NCI-H2107 treated with DMSO at 0.1 percent for 48 hours (cell line): Measurements from ENCODE around the gene LCN12.

Experiments
- DNase-seq: peaks from one replicate; lab custom pipeline; 2025; ENCODE audit not compliant: unreplicated experiment; lab: John Stamatoyannopoulos, UW

The LCN12 gene

GRCh38 chr9:136957461-136957860 is 5.4 kb downstream of the LCN12 start:
- no peak for DNase-seq

GRCh38 chr9:136957901-136958300 is 5.8 kb downstream of the LCN12 start:
- no peak for DNase-seq

DNA sequence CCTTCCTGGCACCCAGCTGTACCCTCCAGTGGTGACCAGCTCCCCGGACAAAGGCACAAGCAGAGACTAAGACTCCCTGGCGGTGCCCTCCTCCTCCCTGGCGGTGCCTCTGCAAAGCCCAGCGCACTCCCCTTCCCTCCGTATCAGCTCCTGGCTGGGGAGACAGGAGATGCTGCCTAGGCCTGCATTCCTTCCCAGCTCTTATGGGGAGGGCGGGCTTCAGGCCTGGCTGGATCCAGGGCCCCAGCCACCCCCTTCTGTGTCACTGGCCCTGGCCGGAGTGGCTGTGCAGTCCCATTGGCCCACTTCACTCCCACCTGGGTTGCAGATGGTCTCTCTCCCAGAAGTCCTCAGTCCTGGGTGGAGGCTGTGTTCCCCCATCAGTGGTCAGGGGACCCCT is 6.4 kb downstream of the LCN12 start:
- DNase-seq, result no peak

DNA sequence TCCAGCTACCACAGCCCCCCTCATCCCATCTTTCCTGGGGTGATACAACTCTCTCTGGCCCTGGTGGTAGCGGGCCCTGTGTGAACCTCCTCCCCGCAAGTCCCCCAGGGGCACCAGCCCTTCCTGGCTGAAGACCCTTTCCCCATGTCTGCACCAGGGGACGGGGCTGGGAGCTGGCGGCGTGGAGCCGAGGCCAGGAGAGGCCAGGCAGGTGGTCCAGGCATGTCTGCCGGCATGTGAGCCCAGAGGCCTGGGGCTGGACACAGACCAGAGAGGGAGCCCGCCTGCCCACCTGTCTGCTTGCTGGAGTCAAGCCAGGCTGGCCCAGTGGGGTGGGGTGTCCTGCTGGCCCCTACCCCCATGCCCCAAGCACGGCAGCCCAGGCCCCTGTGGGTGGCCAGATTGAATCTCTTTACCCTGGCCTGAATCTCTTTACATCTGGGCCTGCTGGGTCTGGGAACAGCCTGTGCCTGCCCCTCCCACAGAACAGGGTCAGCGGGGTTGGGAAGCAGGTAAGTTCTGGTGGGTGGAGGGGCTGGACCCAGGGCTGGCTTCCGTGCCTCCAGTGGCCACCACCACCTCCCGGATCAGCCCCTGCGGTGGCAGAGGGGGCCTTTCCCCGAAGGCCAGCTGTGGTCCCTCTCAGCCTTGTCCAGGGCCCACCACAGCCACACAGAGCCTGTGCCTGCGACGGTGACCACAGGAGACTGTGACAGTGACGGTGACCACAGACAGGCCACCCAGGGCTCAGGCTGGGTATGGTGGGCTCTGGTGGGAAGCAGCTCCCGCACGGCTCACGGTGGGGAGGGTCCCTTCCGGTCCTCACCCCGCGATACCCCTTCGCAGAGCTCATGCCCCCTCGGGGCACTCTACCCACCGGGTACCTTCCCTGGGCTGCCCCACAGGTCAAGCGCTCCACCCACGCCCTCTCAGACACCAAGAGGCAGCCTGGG is 7.1 kb downstream of the LCN12 start:
- no peak for DNase-seq

- no peak for DNase-seq
Observed at GRCh38 chr9:136960212-136960937, 8.3 kb downstream of the LCN12 start.

DNA sequence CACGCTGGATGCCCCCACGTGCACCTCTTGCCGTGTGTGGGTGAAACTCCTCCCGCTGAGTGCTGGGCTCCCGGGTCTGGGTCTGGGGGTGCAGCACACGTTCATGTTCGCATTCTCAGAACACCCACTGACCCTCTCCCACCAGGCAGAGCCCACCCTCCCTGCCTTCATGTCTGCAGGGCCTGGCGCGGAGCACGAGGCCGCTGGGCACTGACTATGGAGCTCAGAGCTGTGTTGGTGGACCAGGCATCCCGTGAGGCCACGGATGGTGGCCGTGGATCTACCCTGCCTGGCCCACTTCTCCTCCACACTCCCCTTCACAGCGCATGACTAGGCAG is 8.8 kb downstream of the LCN12 start:
- DNase-seq, result no peak

DNA sequence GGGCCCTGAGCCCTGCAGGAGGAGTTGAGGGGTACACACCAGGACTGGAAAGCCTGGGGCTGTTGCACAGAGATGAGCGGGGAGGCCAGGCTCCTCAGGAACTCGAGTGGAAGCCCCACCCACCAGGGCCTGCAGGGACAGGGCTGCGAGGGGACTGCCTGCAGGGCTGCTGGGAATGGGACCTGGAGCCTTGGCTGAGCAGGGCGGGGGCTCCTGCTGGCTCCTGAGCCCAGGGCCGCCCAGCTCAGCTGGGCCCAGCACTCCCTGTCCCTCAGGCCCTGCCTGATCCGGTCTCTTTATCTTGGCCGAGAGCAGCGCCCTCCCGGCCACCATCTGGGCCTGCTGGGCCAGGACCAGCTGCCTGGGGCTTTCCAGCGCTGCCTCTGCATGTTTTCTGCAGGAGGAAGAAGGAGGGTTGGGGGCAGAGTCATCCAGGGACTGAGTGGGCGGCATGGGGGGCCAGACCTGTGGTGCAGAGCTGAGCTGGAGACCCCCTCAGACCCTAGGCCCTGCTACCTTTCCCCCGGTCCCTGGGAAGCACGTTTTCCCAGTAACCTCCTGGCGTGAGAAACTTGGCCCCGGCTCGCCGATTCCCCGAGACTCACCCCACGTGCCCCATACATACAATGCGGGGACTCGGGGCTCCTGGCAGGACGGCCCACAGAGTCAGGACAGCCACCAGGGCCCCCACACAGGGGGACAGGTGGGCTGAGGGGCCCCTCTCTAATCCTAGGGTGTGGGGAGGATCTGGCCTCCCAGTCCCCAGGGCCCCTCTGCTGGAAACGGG is 9.4 kb downstream of the LCN12 start:
- no peak for DNase-seq

DNA sequence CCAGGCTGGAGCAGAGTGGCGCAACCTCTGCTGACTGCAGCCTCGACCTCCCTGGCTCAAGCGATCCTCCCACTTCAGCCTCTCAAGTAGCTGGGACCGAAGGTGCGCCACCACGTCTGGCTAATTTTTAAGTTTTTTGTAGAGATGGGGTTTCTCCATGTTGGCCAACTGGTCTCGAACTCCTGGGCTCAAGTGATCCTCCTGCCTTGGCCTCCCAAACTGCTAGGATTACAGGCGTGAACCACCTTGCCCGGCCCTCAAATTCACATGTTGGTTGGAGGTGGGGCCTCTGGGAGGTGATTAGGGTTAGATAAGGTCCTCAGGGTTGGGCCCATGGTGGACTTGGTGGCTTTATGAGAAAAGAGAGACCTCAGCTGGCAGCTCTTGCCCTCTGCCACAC is 10.1 kb downstream of the LCN12 start:
- no peak for DNase-seq

- no peak for DNase-seq
Observed at GRCh38 chr9:136962701-136963248, 10.7 kb downstream of the LCN12 start.

DNA sequence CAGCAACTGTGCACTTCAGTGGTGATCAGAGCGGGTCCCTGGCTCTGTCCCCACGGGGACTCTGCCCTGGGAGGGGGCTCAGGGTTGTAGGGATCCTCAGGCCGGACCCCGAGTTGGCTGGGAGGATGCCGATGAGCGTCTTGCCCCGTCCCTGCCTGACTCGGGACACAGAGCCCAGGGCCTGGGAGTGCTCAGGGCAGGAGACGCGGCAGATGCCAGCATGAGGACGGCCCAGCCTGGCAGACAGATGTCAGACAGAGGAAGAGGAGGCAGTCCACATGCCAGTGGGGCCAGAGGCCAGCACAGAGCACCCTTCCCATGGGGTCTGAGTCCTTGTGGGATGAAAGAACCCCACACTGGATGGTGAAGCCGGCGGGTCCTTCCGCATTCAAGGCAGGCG is 11.3 kb downstream of the LCN12 start:
- DNase-seq, result no peak

- no peak for DNase-seq
Observed at GRCh38 chr9:136963751-136964150, 11.7 kb downstream of the LCN12 start.

DNA sequence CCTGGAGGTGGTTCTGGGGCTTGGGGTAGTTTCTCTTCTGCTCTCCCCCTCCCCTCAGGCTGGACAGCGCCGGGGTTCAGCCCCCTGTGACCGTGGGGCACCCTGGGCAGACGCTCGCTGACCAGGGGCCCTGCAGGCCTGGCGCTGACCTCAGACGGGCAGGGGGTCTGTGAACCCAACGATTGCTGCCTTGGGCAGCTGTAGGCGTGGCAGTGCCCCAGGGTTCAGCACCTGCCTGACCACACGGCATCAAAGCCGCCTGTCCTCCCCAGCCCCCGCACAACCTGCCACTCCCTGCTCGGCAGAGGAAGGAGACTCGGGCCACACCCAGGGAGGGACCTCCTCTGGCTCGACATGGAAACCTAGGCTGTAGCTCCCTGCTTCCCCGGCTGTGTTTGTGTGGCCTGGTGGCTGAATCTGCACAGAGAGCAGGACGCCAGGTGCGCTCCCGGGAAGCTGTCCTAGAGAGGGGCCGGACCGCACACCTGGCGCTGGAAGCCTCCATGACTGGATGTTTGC is 12.2 kb downstream of the LCN12 start:
- peak; percentile 45 for DNase-seq

- DNase-seq, result no peak
Observed at GRCh38 chr9:136964833-136965422, 12.9 kb downstream of the LCN12 start.

DNA sequence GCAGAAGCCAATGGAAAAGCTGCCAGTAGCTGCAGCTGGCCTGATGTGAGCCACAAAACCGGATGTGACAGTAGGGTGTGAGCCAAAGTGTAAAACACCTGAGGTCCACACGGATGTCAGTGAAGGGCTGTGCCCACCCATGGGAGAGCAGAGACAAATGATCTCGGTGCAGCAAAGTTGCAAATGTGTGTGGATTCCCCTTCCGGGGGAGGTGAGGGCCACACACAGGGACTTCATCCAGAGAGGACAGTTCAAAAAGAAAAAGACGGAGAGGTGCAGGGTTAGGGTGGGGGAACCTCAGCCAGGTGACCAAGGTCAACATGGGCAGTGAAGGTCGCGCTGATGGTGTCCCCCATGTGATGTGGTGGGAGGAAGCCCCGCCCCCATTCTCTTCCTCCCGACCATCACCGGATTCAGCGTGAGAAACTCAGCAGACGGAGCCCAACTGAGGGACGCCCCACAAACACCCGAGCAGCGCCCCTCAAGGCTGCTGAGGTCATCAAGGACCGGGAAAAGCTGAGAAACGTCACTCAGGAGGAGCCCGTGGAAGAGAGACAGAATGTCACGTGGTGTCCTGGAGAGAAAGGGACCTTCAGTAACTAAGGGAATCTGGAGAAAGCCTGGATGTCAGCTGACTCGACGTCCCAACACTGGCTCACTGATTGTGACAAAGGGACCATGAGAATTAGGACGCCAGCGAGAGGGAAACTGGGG is 13.9 kb downstream of the LCN12 start:
- no peak for DNase-seq

- no peak for DNase-seq
Observed at GRCh38 chr9:136968333-136969127, 16.5 kb downstream of the LCN12 start.

DNA sequence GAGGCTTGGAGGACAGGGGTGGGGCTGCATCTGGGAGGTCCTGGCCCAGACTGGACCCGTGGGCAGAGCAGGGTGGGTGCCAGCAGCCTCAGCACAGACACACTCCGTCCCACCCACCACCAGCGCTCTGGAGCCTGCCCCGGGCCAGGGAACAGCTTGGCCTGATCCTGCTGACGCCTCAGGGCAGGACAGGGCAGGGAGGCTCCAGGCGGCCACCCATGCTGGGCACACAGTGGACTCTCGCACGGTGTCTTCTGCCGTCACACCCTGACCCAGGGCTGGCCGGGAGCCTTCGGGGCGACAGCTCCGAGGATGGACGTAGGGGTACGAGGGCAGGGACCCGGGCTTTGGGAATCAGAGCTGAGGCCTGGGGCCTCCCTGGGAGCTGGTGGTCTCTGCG is 17.1 kb downstream of the LCN12 start:
- DNase-seq, result no peak

DNA sequence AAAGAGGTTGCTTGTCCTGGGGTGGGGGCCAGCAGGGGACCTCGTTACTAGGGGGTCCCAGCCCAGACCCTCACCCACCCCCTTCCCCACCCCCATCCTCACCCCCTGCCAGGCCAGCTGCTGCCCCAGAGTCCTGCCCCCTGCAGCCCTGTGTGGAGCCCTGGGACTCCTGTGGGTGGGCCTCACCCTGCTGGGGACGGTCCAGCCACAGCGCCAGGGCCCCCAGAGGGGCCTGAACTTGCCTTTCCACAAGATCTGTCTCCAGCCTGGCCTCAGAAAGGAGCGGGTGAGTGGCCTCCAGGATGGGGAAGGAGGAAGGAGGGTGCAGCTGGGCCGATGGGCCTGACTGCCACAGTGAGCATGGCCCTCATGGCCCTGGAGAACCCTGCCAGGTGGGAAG is 17.7 kb downstream of the LCN12 start:
- DNase-seq, result no peak

DNA sequence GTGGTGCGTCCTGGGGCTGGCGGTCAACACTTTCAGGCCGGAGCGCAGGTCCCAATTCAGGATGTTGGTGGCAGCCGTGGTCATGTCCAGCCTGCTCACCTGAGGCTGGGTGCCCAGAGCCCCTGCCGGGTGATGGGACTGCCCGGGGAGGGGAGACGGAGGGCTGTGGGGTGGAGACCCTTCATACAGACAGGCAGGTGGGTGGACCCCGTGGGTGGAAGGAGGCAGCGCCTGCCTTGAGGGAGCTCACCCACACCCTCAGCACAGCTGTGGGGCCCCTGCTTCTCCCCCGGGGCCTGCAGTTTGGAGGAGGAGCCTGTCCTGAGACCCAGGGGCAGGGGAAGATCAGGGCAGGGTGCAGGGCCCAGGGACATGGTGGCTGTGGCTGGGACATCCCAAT is 18.3 kb downstream of the LCN12 start:
- DNase-seq, result no peak

DNA sequence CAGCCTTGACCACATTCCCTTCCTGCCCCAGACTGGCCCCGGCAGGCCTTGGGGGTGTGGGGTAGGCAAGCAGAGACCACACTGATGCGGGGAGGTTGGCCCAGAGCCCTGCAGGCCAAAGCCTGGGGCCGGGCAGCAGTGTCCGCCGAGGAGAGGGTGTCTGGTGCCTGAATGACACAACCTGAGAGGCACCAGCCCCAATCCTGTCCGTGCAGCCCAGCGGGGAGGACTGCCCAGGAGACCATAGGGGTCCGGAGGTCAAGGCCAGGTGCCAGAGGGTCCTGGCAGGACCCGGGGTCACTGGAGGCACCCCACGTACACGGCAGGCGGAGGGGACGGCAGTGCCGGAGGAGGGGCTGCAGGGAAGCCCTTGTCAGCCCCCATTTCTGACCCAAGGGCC is 19.7 kb downstream of the LCN12 start:
- DNase-seq, result no peak
